Muscle layer of colon (tissue), 2 donors: ENCODE results near the gene TNFSF4.

Experiments
- H3K27ac ChIP-seq: one replicate; pipeline ENCODE4 v1.7.0; 2013; ENCODE audit warnings: low read depth, mild to moderate bottlenecking, low read length, moderate library complexity
- H3K27me3 ChIP-seq, 2 donors: one replicate each; pipeline ENCODE4 v1.7.0; 2013; ENCODE audit warnings: low read length in 2 of 2, mild to moderate bottlenecking in 2 of 2; ENCODE audit not compliant: insufficient read depth in 2 of 2, control insufficient read depth in 1 of 2
- H3K36me3 ChIP-seq: one replicate; pipeline ENCODE4 v1.7.0; 2013; ENCODE audit warnings: mild to moderate bottlenecking, low read length; ENCODE audit not compliant: insufficient read depth
- H3K4me1 ChIP-seq: one replicate; pipeline ENCODE4 v1.7.0; 2013; ENCODE audit warnings: mild to moderate bottlenecking, low read length; ENCODE audit not compliant: insufficient read depth
- H3K4me3 ChIP-seq, 2 donors: one replicate each; pipeline ENCODE4 v1.7.0; 2013; ENCODE audit warnings: low read length in 2 of 2, low read depth in 1 of 2, mild to moderate bottlenecking in 1 of 2, moderate library complexity in 1 of 2
- H3K9ac ChIP-seq: one replicate; pipeline ENCODE4 v1.7.0; 2013; ENCODE audit warnings: low read length
- H3K9me3 ChIP-seq: one replicate; pipeline ENCODE4 v1.7.0; 2013; ENCODE audit warnings: mild to moderate bottlenecking, low read length
- donor health status: abdominal sarcoma.
- donor health status: Adenocarcinoma of cecum.

Gene TNFSF4

GRCh38 chr1:173187671-173188237 lies 19.4 kb downstream of the TNFSF4 start:
- peaks cover 16% of the 10 kb centered on the region for H3K4me1 ChIP-seq

GRCh38 chr1:173181791-173182190 lies 25.3 kb downstream of the TNFSF4 start:
- Histone ChIP-seq H3K9me3 (no peaks in the 10 kb centered on the region), H3K4me1 (no peaks in the 10 kb centered on the region), H3K36me3 (no peaks in the 10 kb centered on the region), H3K27me3 (no peaks in the 10 kb centered on the region), H3K4me3 (no peak overlapping the region), H3K9ac (no peak overlapping the region), H3K27ac (no peak overlapping the region)

More at GRCh38 chr1:173187671-173188237, 19.4 kb downstream of the TNFSF4 start:
- Histone ChIP-seq H3K4me3 (no peak overlapping the region), H3K36me3 (no peaks in the 10 kb centered on the region), H3K9me3 (no peaks in the 10 kb centered on the region), H3K27me3 (no peaks in the 10 kb centered on the region), H3K9ac (no peak overlapping the region), H3K27ac (no peak overlapping the region)

GRCh38 chr1:173176246-173176645 lies 30.9 kb downstream of the TNFSF4 start:
- no peak overlapping the region for H3K4me3 ChIP-seq
- H3K27ac ChIP-seq, result no peak overlapping the region
- H3K36me3 ChIP-seq, result no peaks in the 10 kb centered on the region
- no peaks in the 10 kb centered on the region for H3K9me3 ChIP-seq
- no peak overlapping the region for H3K9ac ChIP-seq
- no peaks in the 10 kb centered on the region for H3K4me1 ChIP-seq
- no peaks in the 10 kb centered on the region for H3K27me3 ChIP-seq

- no peaks in the 10 kb centered on the region for H3K27me3 ChIP-seq
- H3K36me3 ChIP-seq, result no peaks in the 10 kb centered on the region
- no peak overlapping the region for H3K9ac ChIP-seq
- no peaks in the 10 kb centered on the region for H3K4me1 ChIP-seq
- no peak overlapping the region for H3K27ac ChIP-seq
- no peak overlapping the region for H3K4me3 ChIP-seq
- H3K9me3 ChIP-seq, result no peaks in the 10 kb centered on the region
Observed at GRCh38 chr1:173175514-173176145, 31.5 kb downstream of the TNFSF4 start.

GRCh38 chr1:173173388-173173787 lies 33.7 kb downstream of the TNFSF4 start:
- Histone ChIP-seq H3K27me3 (no peaks in the 10 kb centered on the region), H3K27ac (no peak overlapping the region), H3K9ac (no peak overlapping the region), H3K4me1 (no peaks in the 10 kb centered on the region), H3K9me3 (no peaks in the 10 kb centered on the region), H3K4me3 (no peak overlapping the region), H3K36me3 (no peaks in the 10 kb centered on the region)

GRCh38 chr1:173171152-173171551 lies 36.0 kb downstream of the TNFSF4 start:
- no peaks in the 10 kb centered on the region for H3K9me3 ChIP-seq
- H3K4me3 ChIP-seq, result no peak overlapping the region
- no peak overlapping the region for H3K27ac ChIP-seq
- H3K27me3 ChIP-seq, result no peaks in the 10 kb centered on the region
- no peaks in the 10 kb centered on the region for H3K36me3 ChIP-seq
- no peak overlapping the region for H3K9ac ChIP-seq
- no peaks in the 10 kb centered on the region for H3K4me1 ChIP-seq

GRCh38 chr1:173168941-173169340 lies 38.2 kb downstream of the TNFSF4 start:
- Histone ChIP-seq H3K9ac (no peak overlapping the region), H3K36me3 (no peaks in the 10 kb centered on the region), H3K27me3 (no peaks in the 10 kb centered on the region), H3K27ac (no peak overlapping the region), H3K4me1 (no peaks in the 10 kb centered on the region), H3K4me3 (no peak overlapping the region), H3K9me3 (no peaks in the 10 kb centered on the region)

GRCh38 chr1:173164686-173165085 lies 42.4 kb downstream of the TNFSF4 start:
- Histone ChIP-seq H3K9me3 (no peaks in the 10 kb centered on the region), H3K4me1 (no peaks in the 10 kb centered on the region), H3K4me3 (no peak overlapping the region), H3K36me3 (no peaks in the 10 kb centered on the region), H3K9ac (no peak overlapping the region), H3K27me3 (no peaks in the 10 kb centered on the region), H3K27ac (no peak overlapping the region)

- Histone ChIP-seq H3K36me3 (no peaks in the 10 kb centered on the region), H3K27me3 (no peaks in the 10 kb centered on the region), H3K4me1 (no peaks in the 10 kb centered on the region), H3K4me3 (no peak overlapping the region), H3K9ac (no peak overlapping the region), H3K27ac (no peak overlapping the region), H3K9me3 (no peaks in the 10 kb centered on the region)
Observed at GRCh38 chr1:173164178-173164577, 43.0 kb downstream of the TNFSF4 start.

GRCh38 chr1:173163222-173163621 lies 43.9 kb downstream of the TNFSF4 start:
- Histone ChIP-seq H3K4me1 (no peaks in the 10 kb centered on the region), H3K9me3 (no peaks in the 10 kb centered on the region), H3K27ac (no peak overlapping the region), H3K27me3 (no peaks in the 10 kb centered on the region), H3K36me3 (no peaks in the 10 kb centered on the region), H3K4me3 (no peak overlapping the region), H3K9ac (no peak overlapping the region)

GRCh38 chr1:173162601-173163000 lies 44.5 kb downstream of the TNFSF4 start:
- Histone ChIP-seq H3K36me3 (no peaks in the 10 kb centered on the region), H3K9me3 (no peaks in the 10 kb centered on the region), H3K4me3 (no peak overlapping the region), H3K27me3 (no peaks in the 10 kb centered on the region), H3K9ac (no peak overlapping the region), H3K27ac (no peak overlapping the region), H3K4me1 (no peaks in the 10 kb centered on the region)
